DOHH2 (cell line): ENCODE measurements around the gene FOXP3.

Experiments
- CTCF ChIP-seq: fragments of 200-600 bp; sonication (generic); IDR thresholded peaks from one replicate; pipeline ENCODE4 v1.5.1; 2014; ENCODE audit warnings: antibody characterized with exemption, mild to moderate bottlenecking, low read depth, low read length; ENCODE audit not compliant: poor library complexity, severe bottlenecking
- EZH2phosphoT487 ChIP-seq: fragments of 200-600 bp; sonication (generic); IDR thresholded peaks from 2 replicates; pipeline ENCODE4 v1.6.1; 2017; ENCODE audit warnings: borderline replicate concordance, mild to moderate bottlenecking, antibody characterized with exemption, low read length, moderate library complexity, mixed read lengths

- TF ChIP-seq CTCF (no peak), EZH2phosphoT487 (no peak)
These were observed 51.6 kb downstream of the FOXP3 start for GRCh38 chrX:49212861-49213260.
